Activated CD8-positive, alpha-beta memory T cell treated with anti-CD3 and anti-CD28 coated beads for 1 hour (primary cell): ENCODE measurements around the gene NFYC.

Experiments used
- DNase-seq, 2 donors: peaks; one replicate each; pipeline ENCODE4 v3.0.0-alpha.2; 2020; ENCODE audit warnings: low read depth in 1 of 2; ENCODE audit errors: extremely low read depth in 1 of 2

The NFYC gene

DNA sequence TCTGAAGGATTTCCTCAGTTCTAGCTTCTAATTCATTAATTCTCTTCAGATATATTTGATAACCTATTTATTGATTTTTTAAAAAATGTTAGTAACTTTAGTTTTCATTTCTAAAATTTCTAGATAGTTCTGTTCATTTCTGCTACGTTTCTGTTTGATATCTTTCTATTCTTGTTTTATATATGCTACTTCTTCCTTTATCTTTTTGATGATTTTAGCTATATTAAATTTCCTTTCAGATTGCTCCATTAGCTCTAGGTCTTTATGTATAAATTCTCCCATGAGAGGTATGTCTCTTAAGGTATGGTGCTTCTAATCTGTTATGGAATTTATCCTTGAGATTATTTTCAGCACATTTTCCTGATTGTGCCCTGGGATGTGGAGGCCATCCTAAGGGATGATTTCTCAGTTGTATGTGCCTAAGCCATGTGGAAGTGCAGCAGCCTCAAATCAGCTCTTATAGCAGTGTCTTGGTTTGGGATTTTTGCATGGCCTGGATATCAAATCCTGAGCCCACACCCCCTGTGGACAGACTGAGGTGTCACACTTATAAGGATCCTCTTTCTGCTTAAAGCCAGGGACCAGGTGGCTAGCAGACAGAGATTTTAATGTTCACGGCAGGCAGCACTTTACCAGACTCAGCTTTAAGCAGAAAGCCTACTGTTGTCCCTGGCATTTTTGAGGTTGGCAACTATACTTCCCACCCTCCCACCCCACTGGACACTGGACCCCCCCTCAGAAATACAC is 85.9 kb downstream of the NFYC start:
- DNase-seq: no peak

DNA sequence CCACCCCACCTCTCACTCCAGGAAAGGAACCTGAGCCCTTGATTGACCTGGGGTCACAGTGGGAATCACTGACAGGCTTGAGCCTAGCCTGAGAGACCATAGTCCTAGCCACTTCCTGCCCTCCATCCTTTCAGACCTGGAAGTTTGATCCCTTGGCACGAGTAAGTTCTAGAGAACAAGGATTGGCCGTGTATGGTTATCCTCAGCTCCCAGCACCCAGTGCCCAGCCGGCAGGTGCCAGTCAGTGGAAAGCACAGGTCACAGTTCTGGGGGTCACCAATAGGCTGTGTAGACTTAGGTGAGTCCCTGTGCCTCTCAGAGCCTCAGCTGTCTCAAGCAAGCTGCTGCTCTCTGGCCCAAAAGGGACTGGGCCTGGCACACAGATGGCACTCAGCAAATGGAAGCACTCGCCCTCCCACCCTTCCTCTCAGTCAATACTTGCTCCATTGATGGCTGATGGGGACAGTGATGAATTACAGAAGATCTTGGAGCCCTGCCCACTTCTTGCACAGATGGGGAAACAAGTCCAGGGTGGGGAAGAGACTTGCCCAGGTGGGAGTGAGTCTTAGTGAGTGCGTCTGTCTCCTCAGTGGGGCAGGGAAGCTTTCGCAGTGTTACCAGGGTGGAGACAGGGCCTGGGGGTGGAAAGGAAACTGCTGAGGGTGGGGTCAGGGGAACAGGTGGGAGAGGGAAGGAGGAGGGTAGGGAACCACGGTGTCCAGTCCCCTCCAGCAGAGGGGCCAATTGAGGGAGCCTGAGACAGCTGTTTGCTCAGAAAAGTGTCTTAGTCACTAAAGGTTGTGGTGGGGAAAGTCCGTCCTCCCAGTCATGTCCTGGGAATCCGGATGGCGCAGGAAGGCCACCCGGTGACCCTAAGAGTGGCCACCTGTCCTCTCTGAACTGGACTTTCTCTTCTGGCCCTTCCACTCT is 89.4 kb downstream of the NFYC start:
- no peak for DNase-seq

DNA sequence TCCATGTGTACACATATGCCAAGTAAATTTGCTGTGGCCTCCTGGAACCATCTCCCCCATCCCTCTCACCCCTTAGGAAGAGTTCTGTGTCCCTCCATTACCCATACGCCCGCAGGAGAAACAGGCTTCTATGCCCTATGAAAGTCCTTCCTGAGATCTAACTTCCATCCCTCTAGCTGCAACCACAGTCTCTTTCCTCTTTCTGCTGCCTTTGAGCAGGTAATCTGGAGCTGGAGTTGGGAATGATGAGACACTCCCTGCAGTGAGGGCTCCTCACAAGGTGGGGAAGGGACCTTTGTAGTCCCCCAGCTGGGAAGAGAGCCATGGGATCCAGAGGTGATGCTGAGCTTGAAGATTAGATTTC is 90.1 kb downstream of the NFYC start:
- DNase-seq: no peak

DNA sequence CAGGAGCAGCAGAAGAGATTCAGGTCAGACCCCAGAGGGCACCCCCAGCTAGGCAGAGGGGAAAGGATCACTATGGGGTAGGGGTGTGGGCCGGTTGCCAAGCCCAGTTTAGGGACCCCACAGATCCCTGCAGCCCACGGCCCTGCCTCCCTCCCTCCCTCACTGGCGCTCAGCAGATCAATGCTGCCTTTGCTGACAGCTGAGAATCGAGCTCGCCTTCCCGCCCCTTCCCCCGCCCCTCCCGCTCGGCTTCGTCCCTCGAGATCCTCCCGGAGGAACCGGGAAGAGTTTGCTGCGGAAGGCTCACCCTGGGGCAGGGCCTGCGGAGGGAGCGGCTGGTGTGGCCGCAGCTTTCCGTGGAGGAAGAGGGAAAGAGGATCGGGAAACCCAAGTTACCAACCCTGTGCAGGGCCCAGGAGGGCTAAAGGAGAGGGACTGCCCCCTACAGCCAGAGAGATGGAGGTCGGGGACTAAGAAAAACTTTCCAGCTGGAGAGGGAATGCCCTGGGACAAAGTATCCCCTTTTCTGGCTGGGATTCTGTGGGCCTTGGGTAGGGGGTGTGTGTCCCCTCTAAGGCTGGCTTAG is 91.0 kb downstream of the NFYC start:
- no peak for DNase-seq

DNA sequence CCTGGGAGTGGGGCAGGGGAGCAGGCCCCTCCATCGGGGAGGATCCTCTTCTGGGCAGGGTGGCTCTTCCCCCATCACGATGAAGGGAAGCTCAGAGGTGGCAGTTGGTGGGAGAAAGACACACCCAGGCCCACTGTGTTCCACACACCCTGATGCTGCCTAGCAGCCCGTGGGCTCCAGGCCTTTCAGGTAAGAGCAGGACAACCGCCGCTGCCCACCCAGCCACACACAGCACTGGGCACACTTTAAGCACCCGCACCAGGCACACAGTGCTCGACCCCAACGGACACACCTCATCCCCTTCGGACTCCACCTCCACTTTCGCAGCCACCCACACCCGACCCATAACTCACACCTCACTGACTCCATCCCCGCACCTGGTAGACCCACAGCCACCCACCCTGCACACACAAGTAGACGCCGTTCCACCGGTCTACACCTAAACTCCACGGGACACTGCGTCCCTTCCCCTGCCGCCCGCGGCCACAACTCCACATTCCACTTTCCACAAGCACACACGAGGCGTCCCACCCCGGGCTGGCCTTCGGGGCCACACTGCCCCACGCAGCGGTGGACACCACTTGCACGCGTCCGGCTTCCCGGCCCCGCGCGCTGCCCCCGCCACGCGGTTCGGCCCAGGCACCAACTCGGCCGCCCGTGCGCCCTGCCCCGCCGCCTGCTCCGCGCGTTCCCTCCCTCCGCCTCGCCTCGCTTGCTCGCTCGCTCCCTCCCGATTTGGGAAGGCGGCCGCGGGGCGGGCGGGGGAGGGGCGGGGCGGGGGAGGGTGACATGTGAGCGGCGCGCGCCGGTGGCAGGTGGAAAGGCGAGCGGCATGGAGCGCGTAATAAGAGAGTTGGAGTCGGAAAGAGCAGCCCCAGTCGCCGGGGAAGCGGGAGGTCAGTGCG is 91.7 kb downstream of the NFYC start, which contains the start of gene KCNQ4:
Gene KCNQ4 (plus strand): TSS at position 787 of the 905 bp plus-strand sequence. CDS start 307 bp downstream, outside the sequence.
- no peak for DNase-seq

DNA sequence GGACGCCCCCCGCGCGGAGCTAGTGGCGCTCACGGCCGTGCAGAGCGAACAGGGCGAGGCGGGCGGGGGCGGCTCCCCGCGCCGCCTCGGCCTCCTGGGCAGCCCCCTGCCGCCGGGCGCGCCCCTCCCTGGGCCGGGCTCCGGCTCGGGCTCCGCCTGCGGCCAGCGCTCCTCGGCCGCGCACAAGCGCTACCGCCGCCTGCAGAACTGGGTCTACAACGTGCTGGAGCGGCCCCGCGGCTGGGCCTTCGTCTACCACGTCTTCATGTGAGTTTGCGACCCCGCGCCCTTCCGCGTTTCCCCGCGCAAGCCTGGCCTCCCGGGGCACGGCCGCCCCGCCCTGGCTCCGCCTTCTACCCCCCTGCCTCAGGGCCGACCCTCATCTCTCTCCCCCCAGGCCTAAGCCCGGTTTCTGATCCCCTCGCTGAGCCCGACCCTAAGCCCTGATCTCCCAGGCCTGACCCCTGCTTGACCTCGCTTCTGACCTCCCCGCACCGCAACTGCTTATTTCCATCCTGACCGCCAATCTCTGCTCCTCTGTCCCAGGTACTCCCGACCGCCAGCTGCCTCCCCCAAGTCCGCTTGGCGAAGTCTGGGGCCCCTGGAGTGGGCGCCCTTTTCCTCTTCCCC is 92.8 kb downstream of the NFYC start:
- no peak for DNase-seq

DNA sequence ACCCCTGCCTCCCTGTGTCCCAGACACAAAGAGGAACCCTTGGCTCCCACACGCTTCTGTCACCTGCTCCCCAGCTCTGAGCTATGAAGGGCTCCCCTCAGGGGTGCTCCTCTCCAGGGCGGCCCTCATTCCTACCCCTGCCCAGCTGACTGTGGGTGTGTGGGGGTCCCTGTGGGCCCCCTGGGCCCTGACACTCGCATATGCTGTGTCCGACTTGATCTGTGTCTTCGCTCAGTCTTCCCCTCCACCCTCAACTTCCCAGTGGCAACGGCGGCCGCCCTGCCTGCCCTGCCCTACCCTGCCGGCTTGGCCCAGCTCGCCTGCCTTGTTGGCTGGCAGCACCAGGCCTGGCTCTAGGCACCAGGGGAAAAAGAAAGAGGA is 93.3 kb downstream of the NFYC start:
- no peak for DNase-seq

DNA sequence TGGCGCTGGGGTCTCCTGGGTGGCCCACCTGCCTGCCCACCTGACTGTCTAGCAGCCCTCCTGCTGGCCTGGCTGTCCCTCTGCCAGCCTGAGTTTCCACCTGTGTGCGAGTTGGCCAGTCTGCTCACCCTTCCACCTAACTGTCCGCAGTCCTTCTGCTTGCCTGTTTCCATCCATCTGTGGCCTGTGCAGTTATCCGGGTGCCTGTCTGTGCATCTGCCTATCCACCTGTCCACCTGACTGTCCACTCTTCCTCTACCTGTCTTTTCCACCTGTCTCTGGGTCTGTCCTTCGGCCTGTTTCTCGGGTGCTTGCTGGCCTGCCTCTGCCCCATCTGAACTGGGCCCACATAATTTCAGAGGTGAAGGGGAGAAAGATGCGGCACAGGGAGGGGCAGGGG is 93.9 kb downstream of the NFYC start:
- no peak for DNase-seq

DNA sequence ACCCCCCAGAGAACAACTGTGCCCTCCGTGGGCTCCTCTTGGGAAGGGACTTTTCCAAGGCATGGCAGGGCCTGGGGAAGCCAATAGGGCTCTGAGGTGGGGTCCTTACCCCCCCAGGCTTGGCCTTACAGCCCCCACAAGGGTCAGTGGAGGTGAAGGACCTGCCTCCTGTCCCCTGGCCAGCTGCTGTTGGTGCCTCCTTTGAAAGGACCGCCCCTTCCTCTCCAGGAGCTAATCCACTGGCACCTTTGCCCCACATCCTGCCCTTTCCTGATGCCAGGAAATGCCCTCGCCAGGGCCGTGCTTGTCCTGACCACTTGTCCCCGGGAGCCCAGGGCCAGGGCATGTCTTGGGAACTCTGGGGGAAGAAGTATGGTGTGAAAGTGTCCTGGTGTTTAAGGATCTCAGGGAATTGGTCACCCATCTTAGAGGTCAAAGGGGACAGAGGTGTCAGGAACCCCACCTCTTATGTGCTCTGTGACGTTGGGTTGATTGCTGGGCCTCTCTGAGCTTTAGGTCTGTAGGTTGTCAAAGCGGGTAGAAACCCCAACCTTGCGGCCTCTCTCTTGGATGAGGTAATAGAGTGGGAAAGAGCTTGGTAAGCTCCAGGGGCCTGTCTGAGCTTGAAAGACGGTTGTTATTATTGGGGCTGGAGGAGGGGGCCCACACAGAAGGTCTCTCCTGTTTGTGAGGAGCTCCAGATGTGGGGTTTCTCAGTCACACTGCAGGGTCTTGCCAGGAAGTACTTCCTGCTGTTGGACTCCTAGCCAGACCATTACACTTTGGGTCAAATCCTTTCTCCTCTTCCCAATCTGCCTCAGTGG is 94.9 kb downstream of the NFYC start:
- DNase-seq: no peak

DNA sequence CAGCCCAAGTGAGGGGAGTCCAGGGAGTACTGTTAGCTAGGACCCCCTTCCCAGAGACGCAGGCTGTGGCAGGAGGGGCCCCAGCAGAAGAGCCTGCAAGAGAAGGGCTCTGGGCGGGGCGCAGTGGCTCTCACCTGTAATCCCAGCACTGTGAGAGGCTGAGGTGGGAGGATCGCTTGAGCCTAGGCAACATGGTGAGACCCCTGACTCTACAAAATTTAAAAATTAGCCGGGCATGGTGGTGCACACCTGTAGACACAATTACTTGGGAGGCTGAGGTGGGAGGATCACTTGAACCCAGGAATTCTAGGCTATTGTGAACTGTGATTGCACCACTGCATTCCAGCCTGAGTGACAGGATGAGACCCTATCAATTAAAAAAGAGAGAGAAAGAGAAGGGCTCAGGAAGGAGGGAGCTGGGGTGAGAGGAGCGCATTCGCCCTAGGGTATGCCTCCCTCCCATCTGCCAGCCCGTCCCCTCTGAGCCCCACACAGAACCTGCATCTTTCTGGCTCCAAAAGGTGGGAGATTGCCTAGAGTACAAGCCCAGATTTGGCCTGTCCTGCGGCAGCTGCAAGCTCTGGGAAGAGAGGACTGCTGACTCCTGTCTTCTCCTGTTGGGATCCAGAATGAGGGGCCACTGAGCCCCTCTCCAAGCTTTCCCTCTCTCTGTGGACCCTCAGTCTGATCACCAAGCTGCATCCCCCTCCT is 95.6 kb downstream of the NFYC start:
- DNase-seq: no peak

DNA sequence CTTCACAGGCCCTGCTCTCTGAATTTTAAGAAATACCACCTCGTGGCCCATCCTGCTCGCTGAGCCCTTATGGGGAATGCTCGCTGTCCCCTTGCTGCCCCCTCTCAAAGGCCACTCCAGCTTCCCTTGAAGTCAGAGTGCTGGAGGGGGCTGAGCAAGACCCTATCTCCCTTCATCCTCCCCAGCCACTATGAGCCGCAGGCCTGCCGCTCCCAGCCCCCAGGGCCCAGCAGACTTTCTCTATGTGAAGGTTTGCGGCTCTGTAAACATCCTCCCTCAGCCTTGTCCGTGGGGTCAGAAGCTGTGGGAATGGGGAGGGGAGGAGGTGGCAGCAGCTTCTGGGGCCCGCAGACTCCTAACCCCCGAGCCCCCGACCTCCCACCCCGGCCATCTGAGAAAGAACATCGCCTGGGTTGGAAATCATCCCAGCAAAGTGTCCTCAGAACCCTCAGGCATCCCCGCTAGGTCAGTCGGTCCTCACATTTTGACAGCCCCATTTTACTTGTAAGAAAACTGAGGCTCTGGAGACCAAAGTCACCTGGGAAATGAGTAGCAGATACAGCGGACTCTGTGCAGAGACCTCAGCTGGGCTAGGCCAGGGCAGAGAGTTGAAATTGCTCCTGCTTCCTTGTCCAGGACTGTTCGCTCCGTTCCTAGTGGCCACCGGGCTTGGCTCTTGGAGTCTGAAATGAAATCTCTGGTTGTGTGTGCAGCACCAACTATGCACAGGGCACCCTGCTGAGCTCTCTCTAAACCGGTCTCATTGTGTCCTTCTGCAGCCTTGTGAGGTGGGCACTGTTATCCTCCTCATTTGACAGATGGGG is 96.4 kb downstream of the NFYC start:
- no peak for DNase-seq

DNA sequence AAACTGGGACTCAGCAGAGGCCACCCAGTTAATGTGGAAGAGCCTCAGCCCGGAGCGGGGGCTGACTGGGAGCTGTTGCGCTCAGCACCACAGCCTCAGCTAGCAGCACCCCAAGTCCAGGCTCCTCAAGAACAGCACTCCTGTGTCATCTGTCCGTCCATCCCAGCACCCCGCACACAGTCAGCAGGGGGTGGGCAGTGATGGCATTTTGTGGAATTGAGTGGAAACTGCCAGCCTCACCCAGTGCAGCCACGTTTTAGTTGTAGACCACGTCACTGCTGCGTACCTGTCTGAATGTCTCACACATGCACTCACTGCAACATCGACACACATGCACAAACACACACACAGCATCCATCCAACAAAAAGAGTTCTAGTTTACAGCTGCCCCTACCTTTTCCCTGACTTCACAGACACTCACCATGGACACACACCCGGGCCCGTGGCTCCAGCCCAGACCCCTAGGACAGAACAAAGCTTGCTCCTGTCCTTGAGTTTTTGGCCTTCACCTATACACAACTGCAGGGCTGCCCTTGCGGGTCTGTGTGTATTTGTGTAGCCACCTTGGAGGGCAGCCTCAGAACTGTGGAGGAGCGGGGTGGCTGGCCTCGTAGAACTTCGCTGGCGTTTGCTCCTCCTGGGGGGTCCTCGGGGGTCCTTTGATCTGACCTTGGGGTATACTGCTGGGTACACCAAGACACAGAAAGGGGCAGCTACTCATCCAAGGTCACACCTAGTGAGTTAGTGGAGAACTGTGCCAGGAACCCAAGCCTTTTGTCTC is 97.2 kb downstream of the NFYC start:
- no peak for DNase-seq

DNA sequence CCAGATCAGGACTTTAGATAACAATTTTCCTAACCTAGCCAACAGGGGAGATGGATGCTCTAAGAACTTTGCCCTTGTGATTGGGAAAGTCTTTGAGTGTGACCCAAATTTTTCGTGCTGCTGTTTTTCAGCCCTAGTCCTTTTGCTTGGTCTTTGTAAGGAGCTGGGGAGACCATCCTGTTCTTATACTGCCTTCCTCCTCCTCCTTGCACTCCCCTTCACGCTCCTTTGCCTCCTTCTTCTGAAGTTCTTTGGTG is 97.8 kb downstream of the NFYC start:
- no peak for DNase-seq

DNA sequence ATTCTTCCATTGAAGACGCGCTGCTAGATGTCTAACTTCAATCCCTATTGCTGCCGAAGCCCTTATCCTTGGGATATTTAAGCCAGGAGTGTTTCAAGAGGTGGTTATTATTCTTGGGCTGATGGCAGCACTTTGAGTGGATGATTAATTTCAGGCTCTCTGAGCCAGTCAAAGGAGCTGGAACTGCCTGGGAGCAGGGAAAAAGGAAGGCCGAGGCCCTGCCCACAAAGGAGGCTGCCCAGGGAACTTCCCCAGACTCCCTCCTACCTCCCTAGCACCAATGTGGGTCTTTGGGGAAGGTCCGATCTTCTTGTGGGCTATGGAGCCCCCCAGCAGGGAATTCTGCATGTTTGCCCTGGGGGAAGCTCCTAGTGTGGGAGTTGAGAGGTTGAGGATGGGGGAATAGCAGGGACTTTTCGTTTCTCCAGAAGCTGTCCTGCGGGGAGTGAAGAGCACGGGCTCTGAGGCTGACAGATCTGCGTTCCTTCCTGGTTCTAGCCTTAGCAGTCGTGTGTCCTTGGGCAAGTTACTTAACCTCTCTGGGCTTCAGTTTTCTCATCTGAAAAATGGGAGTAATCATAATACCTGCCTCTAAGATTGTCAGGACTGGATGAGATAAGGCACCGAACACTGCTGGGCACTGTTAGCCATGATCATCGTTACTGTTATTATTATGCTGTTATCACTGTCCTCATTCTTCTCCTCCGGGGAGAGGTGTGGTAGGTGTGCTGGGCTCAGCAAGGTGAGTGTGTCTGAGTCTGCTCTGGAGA is 98.3 kb downstream of the NFYC start:
- DNase-seq: no peak

DNA sequence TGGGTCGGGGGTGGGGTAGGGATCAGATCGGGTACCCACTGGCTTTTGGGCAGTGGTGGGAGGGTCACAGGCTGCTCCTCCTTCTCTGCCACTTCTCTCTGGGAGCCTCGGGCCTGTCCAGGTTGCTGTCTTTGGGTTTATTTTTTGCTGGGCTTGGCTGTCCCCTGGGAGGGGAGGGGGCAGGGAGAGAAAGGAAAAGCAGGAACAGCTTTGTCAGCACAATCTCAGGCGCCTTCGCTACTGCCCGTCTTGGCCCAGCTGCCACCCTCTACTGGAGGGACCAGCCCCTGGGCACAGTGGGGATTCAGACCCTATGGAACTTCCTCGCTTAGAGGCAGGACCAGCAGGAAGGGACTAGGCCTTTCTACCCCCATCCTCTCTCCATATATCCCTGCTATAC is 100.5 kb downstream of the NFYC start:
- DNase-seq: no peak

DNA sequence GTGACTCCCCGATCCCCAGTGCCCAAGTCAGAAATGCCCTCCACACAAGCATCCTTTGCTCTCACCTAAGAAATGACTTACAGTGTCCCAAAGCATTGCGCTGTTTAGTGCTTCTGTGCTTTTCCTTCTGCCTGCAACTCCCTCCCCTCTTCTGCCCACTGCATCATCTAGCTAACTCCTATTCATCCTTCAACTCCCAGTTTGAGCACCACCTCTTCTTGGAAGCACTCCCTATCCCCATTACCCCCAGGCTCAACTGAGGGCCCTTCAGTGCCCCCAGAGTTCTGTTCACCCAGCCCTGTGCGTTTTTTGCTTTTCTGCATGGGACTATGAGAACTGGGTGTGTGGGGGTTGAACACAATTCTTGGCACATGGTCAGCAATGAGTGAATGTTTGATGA is 102.1 kb downstream of the NFYC start:
- DNase-seq: no peak

DNA sequence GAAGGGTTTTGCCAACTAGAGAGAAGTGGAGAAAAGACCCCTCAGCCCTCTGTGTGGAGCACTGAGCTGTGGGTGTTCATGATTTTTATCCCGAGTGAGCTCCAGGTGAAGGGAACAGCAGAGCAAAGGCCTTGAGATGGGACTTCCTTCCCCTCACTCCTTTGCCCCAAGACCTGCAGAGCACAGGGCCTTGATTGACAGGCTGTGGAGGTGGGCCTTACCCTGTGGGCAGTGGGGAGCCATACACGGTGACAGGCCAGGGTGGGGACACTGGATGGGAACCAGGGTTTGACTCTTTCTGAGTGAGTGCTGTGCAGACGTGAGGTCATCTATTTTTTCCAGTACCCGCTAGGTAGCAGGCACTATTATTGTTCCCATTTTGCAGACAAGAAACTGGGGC is 102.5 kb downstream of the NFYC start:
- no peak for DNase-seq
